WTC11 (cell line): Measurements from ENCODE around the gene GFOD1.

Experiments used
- IRF1 ChIP-seq: sonication (generic); formaldehyde crosslinking; IDR thresholded peaks from 2 replicates; pipeline ENCODE4 v1.8.0; 2023; ENCODE audit warnings: missing genetic modification reagents
- NR3C1 ChIP-seq: sonication (generic); formaldehyde crosslinking; conservative IDR thresholded peaks from 2 replicates; pipeline ENCODE4 v1.8.1; 2023; ENCODE audit warnings: low read depth, mild to moderate bottlenecking, missing genetic modification reagents
- STAT6 ChIP-seq: sonication (generic); formaldehyde crosslinking; conservative IDR thresholded peaks from 2 replicates; pipeline ENCODE4 v1.8.1; 2023; ENCODE audit warnings: mild to moderate bottlenecking, low read depth, missing genetic modification reagents, moderate library complexity
- TF ChIP-seq, protein P1 (sequence below): sonication (generic); formaldehyde crosslinking; conservative IDR thresholded peaks from 2 replicates; pipeline ENCODE4 v1.8.1; 2022; ENCODE audit warnings: mild to moderate bottlenecking, missing genetic modification reagents
- TF ChIP-seq, protein P2 (sequence below): sonication (generic); formaldehyde crosslinking; IDR thresholded peaks from 2 replicates; pipeline ENCODE4 v1.8.1; 2022; ENCODE audit warnings: missing genetic modification reagents, borderline replicate concordance

DNA sequence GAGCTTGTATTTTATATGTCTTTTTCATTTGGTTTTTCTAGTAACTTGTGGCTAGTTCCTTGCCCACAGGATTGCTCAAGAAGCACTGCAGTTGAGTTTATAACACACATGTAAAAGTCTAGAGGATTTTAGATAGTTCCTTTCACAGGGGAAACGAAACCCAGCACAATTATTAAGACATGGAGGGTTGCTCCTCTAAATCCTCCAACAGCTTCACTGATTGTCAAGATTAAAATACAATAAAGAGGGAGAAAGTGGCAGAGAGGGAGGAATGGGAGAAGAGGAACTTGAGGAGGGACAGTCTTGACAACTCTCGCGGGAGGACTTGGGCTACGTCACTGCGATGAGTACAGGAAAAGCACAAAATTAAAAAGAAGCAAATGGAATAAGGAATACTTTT is 149.4 kb downstream of the GFOD1 start:
- TF ChIP-seq STAT6 (CRISPR knock-in tag): no peak
- no peak for TF ChIP-seq IRF1
- TF ChIP-seq, protein P1, sequence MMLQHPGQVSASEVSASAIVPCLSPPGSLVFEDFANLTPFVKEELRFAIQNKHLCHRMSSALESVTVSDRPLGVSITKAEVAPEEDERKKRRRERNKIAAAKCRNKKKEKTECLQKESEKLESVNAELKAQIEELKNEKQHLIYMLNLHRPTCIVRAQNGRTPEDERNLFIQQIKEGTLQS (CRISPR knock-in tag): no peak
- TF ChIP-seq NR3C1 (CRISPR knock-in tag): no peak
- TF ChIP-seq, protein P2, sequence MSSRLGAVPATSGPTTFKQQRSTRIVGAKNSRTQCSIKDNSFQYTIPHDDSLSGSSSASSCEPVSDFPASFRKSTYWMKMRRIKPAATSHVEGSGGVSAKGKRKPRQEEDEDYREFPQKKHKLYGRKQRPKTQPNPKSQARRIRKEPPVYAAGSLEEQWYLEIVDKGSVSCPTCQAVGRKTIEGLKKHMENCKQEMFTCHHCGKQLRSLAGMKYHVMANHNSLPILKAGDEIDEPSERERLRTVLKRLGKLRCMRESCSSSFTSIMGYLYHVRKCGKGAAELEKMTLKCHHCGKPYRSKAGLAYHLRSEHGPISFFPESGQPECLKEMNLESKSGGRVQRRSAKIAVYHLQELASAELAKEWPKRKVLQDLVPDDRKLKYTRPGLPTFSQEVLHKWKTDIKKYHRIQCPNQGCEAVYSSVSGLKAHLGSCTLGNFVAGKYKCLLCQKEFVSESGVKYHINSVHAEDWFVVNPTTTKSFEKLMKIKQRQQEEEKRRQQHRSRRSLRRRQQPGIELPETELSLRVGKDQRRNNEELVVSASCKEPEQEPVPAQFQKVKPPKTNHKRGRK (CRISPR knock-in tag): no peak
